Measurements from ENCODE around the gene CIT.

Gene CIT

DNA sequence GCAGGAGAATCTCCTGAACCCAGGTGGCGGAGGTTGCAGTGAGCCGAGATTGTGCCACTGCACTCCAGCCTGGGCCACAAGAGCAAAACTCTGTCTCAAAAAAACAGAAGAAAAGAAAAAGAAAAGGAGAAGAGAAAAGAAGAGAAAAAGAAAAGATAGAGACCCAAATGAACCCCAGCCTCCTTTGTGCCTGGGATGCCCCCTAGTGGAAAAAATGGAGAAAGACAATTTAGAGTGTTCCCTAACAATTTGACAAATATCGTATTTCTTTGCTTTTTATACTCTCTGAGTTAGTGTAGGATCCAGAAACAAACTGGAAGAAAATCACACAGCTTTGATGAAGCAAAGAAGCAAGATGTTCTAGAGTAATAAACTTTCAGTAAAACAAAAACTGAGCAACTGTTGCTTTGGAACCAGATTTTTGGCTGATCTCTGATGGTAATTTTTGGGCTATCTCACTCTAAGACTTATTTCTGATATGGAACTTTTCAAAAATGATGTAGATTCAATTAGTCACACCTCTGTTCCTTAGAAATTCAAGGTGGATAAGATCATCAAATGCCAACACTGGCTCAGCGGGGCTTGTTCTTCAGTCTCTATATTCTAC is 227.8 kb downstream of the CIT start:
- no peaks in the 10 kb centered on the region for H3K4me1 ChIP-seq (ENCODE audit: control insufficient read depth, insufficient read depth, low read length)
- 0 out of 2 replicates have a peak, but pooled peaks cover 3% of the 10 kb centered on the region for H3K27me3 ChIP-seq (ENCODE audit: control insufficient read depth, insufficient read depth, low read length)
- no peaks in the 10 kb centered on the region for H3K36me3 ChIP-seq (ENCODE audit: control insufficient read depth, insufficient read depth, low read length)
- H3K9ac ChIP-seq (ENCODE audit: low read length): no peak overlapping the region
- H3K9me3 ChIP-seq (ENCODE audit: control insufficient read depth, insufficient read depth, low read depth, low read length): no peaks in the 10 kb centered on the region; the same call in 1 of the 2 replicates
- H3K27ac ChIP-seq (ENCODE audit: low read depth, low read length): no peak overlapping the region
- no peak overlapping the region for H3K4me3 ChIP-seq (ENCODE audit: low read depth, low read length)

GRCh38 chr12:119645535-119646059 is 231.5 kb downstream of the CIT start:
- Histone ChIP-seq H3K36me3 (ENCODE audit: control insufficient read depth, insufficient read depth, low read length) (no peaks in the 10 kb centered on the region), H3K27me3 (ENCODE audit: control insufficient read depth, insufficient read depth, low read length) (0 out of 2 replicates have a peak, but pooled peaks cover 3% of the 10 kb centered on the region), H3K9ac (ENCODE audit: low read length) (no peak overlapping the region), H3K4me3 (ENCODE audit: low read depth, low read length) (no peak overlapping the region), H3K27ac (ENCODE audit: low read depth, low read length) (no peak overlapping the region), H3K4me1 (ENCODE audit: control insufficient read depth, insufficient read depth, low read length) (no peaks in the 10 kb centered on the region), H3K9me3 (ENCODE audit: control insufficient read depth, insufficient read depth, low read depth, low read length) (no peaks in the 10 kb centered on the region)

- H3K36me3 ChIP-seq (ENCODE audit: control insufficient read depth, insufficient read depth, low read length): no peaks in the 10 kb centered on the region
Observed at GRCh38 chr12:119644930-119645329, 232.2 kb downstream of the CIT start.

DNA sequence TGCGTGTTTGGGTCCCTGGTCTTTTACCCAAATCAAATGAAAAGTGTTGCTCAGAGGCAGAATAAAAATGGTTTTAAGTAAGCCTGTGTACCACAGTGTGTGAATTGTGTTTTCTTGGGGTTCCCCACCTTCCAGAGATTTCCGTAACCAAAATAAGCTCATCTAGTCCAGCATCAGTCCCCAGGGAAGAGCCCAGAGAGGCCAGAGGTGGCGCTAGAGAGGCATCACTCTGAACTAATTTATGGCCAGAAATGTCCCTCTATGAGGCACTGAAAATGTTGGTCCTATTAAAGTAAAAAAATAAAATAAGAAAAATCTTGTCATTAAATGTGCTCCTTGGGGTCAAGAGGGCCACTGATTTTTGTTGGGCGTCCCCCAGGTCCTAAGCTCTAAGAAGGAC is 234.1 kb downstream of the CIT start:
- Histone ChIP-seq H3K27me3 (ENCODE audit: control insufficient read depth, insufficient read depth, low read length) (0 out of 2 replicates have a peak, but pooled peaks cover 3% of the 10 kb centered on the region), H3K4me3 (ENCODE audit: low read depth, low read length) (no peak overlapping the region), H3K9me3 (ENCODE audit: control insufficient read depth, insufficient read depth, low read depth, low read length) (no peaks in the 10 kb centered on the region), H3K4me1 (ENCODE audit: control insufficient read depth, insufficient read depth, low read length) (no peaks in the 10 kb centered on the region), H3K36me3 (ENCODE audit: control insufficient read depth, insufficient read depth, low read length) (no peaks in the 10 kb centered on the region), H3K27ac (ENCODE audit: low read depth, low read length) (no peak overlapping the region), H3K9ac (ENCODE audit: low read length) (no peak overlapping the region)

More at GRCh38 chr12:119644930-119645329, 232.2 kb downstream of the CIT start:
- no peak overlapping the region for H3K27ac ChIP-seq (ENCODE audit: low read depth, low read length)
- H3K4me3 ChIP-seq (ENCODE audit: low read depth, low read length): no peak overlapping the region
- 0 out of 2 replicates have a peak, but pooled peaks cover 3% of the 10 kb centered on the region for H3K27me3 ChIP-seq (ENCODE audit: control insufficient read depth, insufficient read depth, low read length)
- H3K9me3 ChIP-seq (ENCODE audit: control insufficient read depth, insufficient read depth, low read depth, low read length): no peaks in the 10 kb centered on the region
- H3K9ac ChIP-seq (ENCODE audit: low read length): no peak overlapping the region
- H3K4me1 ChIP-seq (ENCODE audit: control insufficient read depth, insufficient read depth, low read length): no peaks in the 10 kb centered on the region
